ENCODE data around the gene PRRG2.

DNA sequence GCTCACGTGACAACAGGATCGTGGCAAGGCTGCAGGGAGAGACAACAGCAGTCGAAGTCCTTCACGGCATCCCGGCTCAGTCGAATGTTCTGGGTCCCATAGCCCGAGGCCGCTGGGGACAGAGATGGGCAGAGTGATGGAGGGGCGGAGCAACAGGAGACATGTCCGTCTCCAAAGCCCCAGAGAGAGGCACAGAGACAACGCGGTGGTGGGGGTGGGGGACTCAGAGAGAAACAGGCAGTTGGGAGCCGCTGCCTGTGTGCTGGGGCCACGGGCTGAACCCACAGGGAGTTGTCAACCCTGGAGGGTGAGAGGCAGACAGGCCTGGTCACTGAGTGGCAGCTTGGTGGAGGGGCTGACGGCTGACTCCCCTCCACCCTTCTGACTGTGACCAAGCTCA, 21.2 kb upstream of the PRRG2 start:
- no peak for TF ChIP-seq POLR2A (IDR thresholded peaks at IDR 0.05; ENCODE audit: low read depth)
- TF ChIP-seq, protein P1, sequence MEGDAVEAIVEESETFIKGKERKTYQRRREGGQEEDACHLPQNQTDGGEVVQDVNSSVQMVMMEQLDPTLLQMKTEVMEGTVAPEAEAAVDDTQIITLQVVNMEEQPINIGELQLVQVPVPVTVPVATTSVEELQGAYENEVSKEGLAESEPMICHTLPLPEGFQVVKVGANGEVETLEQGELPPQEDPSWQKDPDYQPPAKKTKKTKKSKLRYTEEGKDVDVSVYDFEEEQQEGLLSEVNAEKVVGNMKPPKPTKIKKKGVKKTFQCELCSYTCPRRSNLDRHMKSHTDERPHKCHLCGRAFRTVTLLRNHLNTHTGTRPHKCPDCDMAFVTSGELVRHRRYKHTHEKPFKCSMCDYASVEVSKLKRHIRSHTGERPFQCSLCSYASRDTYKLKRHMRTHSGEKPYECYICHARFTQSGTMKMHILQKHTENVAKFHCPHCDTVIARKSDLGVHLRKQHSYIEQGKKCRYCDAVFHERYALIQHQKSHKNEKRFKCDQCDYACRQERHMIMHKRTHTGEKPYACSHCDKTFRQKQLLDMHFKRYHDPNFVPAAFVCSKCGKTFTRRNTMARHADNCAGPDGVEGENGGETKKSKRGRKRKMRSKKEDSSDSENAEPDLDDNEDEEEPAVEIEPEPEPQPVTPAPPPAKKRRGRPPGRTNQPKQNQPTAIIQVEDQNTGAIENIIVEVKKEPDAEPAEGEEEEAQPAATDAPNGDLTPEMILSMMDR (IDR thresholded peaks at IDR 0.05): no peak

All from esophagus muscularis mucosa (tissue), 3 donors.